CD4-positive, alpha-beta T cell treated with Interleukin-2 at 100 ng/mL for 4 hours (primary cell): ENCODE data around the gene SLC6A7.

Experiments used
- DNase-seq: peaks from one replicate; pipeline ENCODE4 v3.0.0-alpha.2; 2020; ENCODE audit warnings: low spot score

Gene SLC6A7

GRCh38 chr5:150190503-150190979 is 679 bp downstream of the SLC6A7 start:
- DNase-seq, result no peak

- DNase-seq, result no peak
Measured at GRCh38 chr5:150190987-150191386, 1.1 kb downstream of the SLC6A7 start.

- no peak for DNase-seq
Measured at GRCh38 chr5:150192462-150192861, 2.6 kb downstream of the SLC6A7 start.

GRCh38 chr5:150195736-150196485 is 6.0 kb downstream of the SLC6A7 start:
- DNase-seq, result no peak

GRCh38 chr5:150196514-150196913 is 6.7 kb downstream of the SLC6A7 start:
- no peak for DNase-seq

GRCh38 chr5:150196986-150197385 is 7.1 kb downstream of the SLC6A7 start:
- no peak for DNase-seq

- DNase-seq, result no peak
Measured at GRCh38 chr5:150197476-150197875, 7.6 kb downstream of the SLC6A7 start.

- DNase-seq, result no peak
Measured at GRCh38 chr5:150202501-150202900, 12.6 kb downstream of the SLC6A7 start.

GRCh38 chr5:150203832-150204589 is 14.1 kb downstream of the SLC6A7 start:
- no peak for DNase-seq

- DNase-seq, result no peak
Measured at GRCh38 chr5:150204590-150204960, 14.7 kb downstream of the SLC6A7 start.

GRCh38 chr5:150206098-150206778 is 16.4 kb downstream of the SLC6A7 start:
- no peak for DNase-seq

GRCh38 chr5:150206779-150207115 is 16.9 kb downstream of the SLC6A7 start:
- DNase-seq, result no peak

- DNase-seq, result no peak
Measured at GRCh38 chr5:150208187-150209098, 18.6 kb downstream of the SLC6A7 start.

- DNase-seq, result no peak
Measured at GRCh38 chr5:150209099-150209635, 19.3 kb downstream of the SLC6A7 start.

GRCh38 chr5:150210644-150211043 is 20.8 kb downstream of the SLC6A7 start:
- no peak for DNase-seq

GRCh38 chr5:150211156-150212030 is 21.5 kb downstream of the SLC6A7 start:
- DNase-seq, result no peak

- no peak for DNase-seq
Measured at GRCh38 chr5:150213530-150213929, 23.7 kb downstream of the SLC6A7 start.

GRCh38 chr5:150214289-150214688 is 24.4 kb downstream of the SLC6A7 start:
- no peak for DNase-seq

- no peak for DNase-seq
Measured at GRCh38 chr5:150215979-150216944, 26.4 kb downstream of the SLC6A7 start.
